ENCODE data around the gene CAMTA1. TPM values are rescaled to one million over a fixed set of nuclear protein-coding genes. Genes with fewer than 3 reads are reported as not detected.

CAMTA1 gene
- total RNA-seq, 5 donors from 2014 or later (not counting 1 experiment from before 2014, with no cell fraction given), result 29.7 to 37.4 (median 34.6) TPM

GRCh38 chr1:7438396-7438785 lies 653.1 kb downstream of the CAMTA1 start:
- Mint-ChIP-seq H3K27me3 (peaks cover 0 to 5% of the 10 kb centered on the region in 2 donors), H3K4me3 (no peak overlapping the region), H3K9me3 (peaks cover 0 to 3% (median 0%) of the 10 kb centered on the region in 3 donors), H3K27ac (no peak overlapping the region), H3K4me1 (no peaks in the 10 kb centered on the region), H3K36me3 (no peaks in the 10 kb centered on the region)
- ATAC-seq (replicated peaks in 1 of 4) (no peak), DNase-seq (no peak)
- POLR2A ChIA-PET, result no interaction called here
- CTCF ChIA-PET, result no interaction called here
- Histone ChIP-seq H3K27ac (ENCODE audit: low read length) (no peak overlapping the region), H3K36me3 (ENCODE audit: control insufficient read depth in 2 of 2, extremely low read depth in 1 of 2, insufficient read depth in 1 of 2, low read length in 1 of 2) (no peaks in the 10 kb centered on the region), H3K4me1 (ENCODE audit: control insufficient read depth in 1 of 2, extremely low read depth in 1 of 2, insufficient read depth in 2 of 2, low read length in 2 of 2) (no peaks in the 10 kb centered on the region), H3K27me3 (replicated peaks in 1 of 2; ENCODE audit: control insufficient read depth in 2 of 2, extremely low read depth in 1 of 2, insufficient read depth in 2 of 2, low read length in 1 of 2) (peaks cover 0 to 15% of the 10 kb centered on the region in 2 experiments), H3K4me3 (ENCODE audit: control insufficient read depth in 1 of 2, extremely low read depth in 1 of 2, low read length in 1 of 2) (no peak overlapping the region), H3K9me3 (no peaks in the 10 kb centered on the region)
- 70% methylated on average over 6 of the region's 7 CpGs for WGBS (ENCODE audit: insufficient coverage)

- no peak for ATAC-seq (replicated peaks in 1 of 4)
- no peaks in the 10 kb centered on the region for H3K36me3 Mint-ChIP-seq
- 83% methylated on average over 16 of the region's 22 CpGs for WGBS (ENCODE audit: insufficient coverage)
These were observed 653.8 kb downstream of the CAMTA1 start for GRCh38 chr1:7438921-7439655.

GRCh38 chr1:7440154-7440553 lies 654.9 kb downstream of the CAMTA1 start:
- Histone ChIP-seq H3K36me3 (ENCODE audit: control insufficient read depth in 2 of 2, extremely low read depth in 1 of 2, insufficient read depth in 1 of 2, low read length in 1 of 2) (no peaks in the 10 kb centered on the region), H3K27ac (ENCODE audit: low read length) (no peak overlapping the region), H3K9me3 (no peaks in the 10 kb centered on the region), H3K4me1 (ENCODE audit: control insufficient read depth in 1 of 2, extremely low read depth in 1 of 2, insufficient read depth in 2 of 2, low read length in 2 of 2) (no peaks in the 10 kb centered on the region), H3K27me3 (replicated peaks in 1 of 2; ENCODE audit: control insufficient read depth in 2 of 2, extremely low read depth in 1 of 2, insufficient read depth in 2 of 2, low read length in 1 of 2) (peaks cover 0 to 14% of the 10 kb centered on the region in 2 experiments), H3K4me3 (ENCODE audit: control insufficient read depth in 1 of 2, extremely low read depth in 1 of 2, low read length in 1 of 2) (no peak overlapping the region)
- ChIA-PET POLR2A (no interaction called here), CTCF (no interaction called here)
- no peaks in the 10 kb centered on the region for H3K9me3 Mint-ChIP-seq
- no peak for ATAC-seq (replicated peaks in 1 of 4)
- H3K27me3 Mint-ChIP-seq, result peaks cover 0 to 2% of the 10 kb centered on the region in 2 donors
- 86% methylated on average over 11 of the region's 13 CpGs for WGBS (ENCODE audit: insufficient coverage)
- no peak overlapping the region for H3K4me3 Mint-ChIP-seq
- DNase-seq, result no peak
- H3K27ac Mint-ChIP-seq, result no peak overlapping the region
- H3K36me3 Mint-ChIP-seq, result no peaks in the 10 kb centered on the region
- no peaks in the 10 kb centered on the region for H3K4me1 Mint-ChIP-seq

More at GRCh38 chr1:7438921-7439655, 653.8 kb downstream of the CAMTA1 start:
- no peak overlapping the region for H3K27ac Mint-ChIP-seq
- H3K27me3 ChIP-seq (replicated peaks in 1 of 2; ENCODE audit: control insufficient read depth in 2 of 2, extremely low read depth in 1 of 2, insufficient read depth in 2 of 2, low read length in 1 of 2), result peaks cover 0 to 13% of the 10 kb centered on the region in 2 experiments
- DNase-seq, result no peak
- peaks cover 0 to 3% of the 10 kb centered on the region in 2 donors for H3K27me3 Mint-ChIP-seq
- CTCF ChIA-PET, result no interaction called here
- no peaks in the 10 kb centered on the region for H3K9me3 ChIP-seq
- H3K4me1 ChIP-seq (ENCODE audit: control insufficient read depth in 1 of 2, extremely low read depth in 1 of 2, insufficient read depth in 2 of 2, low read length in 2 of 2), result no peaks in the 10 kb centered on the region
- no peaks in the 10 kb centered on the region for H3K4me1 Mint-ChIP-seq
- H3K9me3 Mint-ChIP-seq, result peaks cover 0 to 3% (median 0%) of the 10 kb centered on the region in 3 donors
- POLR2A ChIA-PET, result no interaction called here
- H3K36me3 ChIP-seq (ENCODE audit: control insufficient read depth in 2 of 2, extremely low read depth in 1 of 2, insufficient read depth in 1 of 2, low read length in 1 of 2), result no peaks in the 10 kb centered on the region
- no peak overlapping the region for H3K4me3 ChIP-seq (ENCODE audit: control insufficient read depth in 1 of 2, extremely low read depth in 1 of 2, low read length in 1 of 2)
- H3K27ac ChIP-seq (ENCODE audit: low read length), result no peak overlapping the region
- no peak overlapping the region for H3K4me3 Mint-ChIP-seq

- ChIA-PET CTCF (no interaction called here), POLR2A (no interaction called here)
- H3K36me3 ChIP-seq (ENCODE audit: control insufficient read depth in 2 of 2, extremely low read depth in 1 of 2, insufficient read depth in 1 of 2, low read length in 1 of 2), result no peaks in the 10 kb centered on the region
- no peak for DNase-seq
- no peaks in the 10 kb centered on the region for H3K9me3 ChIP-seq
- H3K4me3 ChIP-seq (ENCODE audit: control insufficient read depth in 1 of 2, extremely low read depth in 1 of 2, low read length in 1 of 2), result no peak overlapping the region
- no peak overlapping the region for H3K27ac ChIP-seq (ENCODE audit: low read length)
- Mint-ChIP-seq H3K27ac (no peak overlapping the region), H3K9me3 (no peaks in the 10 kb centered on the region), H3K4me3 (no peak overlapping the region), H3K36me3 (no peaks in the 10 kb centered on the region), H3K27me3 (peaks cover 0 to 3% of the 10 kb centered on the region in 2 donors), H3K4me1 (no peaks in the 10 kb centered on the region)
- WGBS (ENCODE audit: insufficient coverage), result 81% methylated on average over 14 of the region's 16 CpGs
- H3K27me3 ChIP-seq (replicated peaks in 1 of 2; ENCODE audit: control insufficient read depth in 2 of 2, extremely low read depth in 1 of 2, insufficient read depth in 2 of 2, low read length in 1 of 2), result peaks cover 0 to 8% of the 10 kb centered on the region in 2 experiments
- H3K4me1 ChIP-seq (ENCODE audit: control insufficient read depth in 1 of 2, extremely low read depth in 1 of 2, insufficient read depth in 2 of 2, low read length in 2 of 2), result no peaks in the 10 kb centered on the region
- no peak for ATAC-seq (replicated peaks in 1 of 4)
These were observed 656.0 kb downstream of the CAMTA1 start for GRCh38 chr1:7441143-7441841.

GRCh38 chr1:7442036-7442435 lies 656.8 kb downstream of the CAMTA1 start:
- CTCF ChIA-PET, result no interaction called here

GRCh38 chr1:7442918-7443317 lies 657.7 kb downstream of the CAMTA1 start:
- no peaks in the 10 kb centered on the region for H3K9me3 ChIP-seq
- H3K4me3 ChIP-seq (ENCODE audit: control insufficient read depth in 1 of 2, extremely low read depth in 1 of 2, low read length in 1 of 2), result no peak overlapping the region
- H3K36me3 Mint-ChIP-seq, result no peaks in the 10 kb centered on the region
- H3K27ac Mint-ChIP-seq, result no peak overlapping the region
- ATAC-seq (replicated peaks in 1 of 4) (no peak), DNase-seq (no peak)
- no peak overlapping the region for H3K4me3 Mint-ChIP-seq
- no peaks in the 10 kb centered on the region for H3K4me1 Mint-ChIP-seq
- no peaks in the 10 kb centered on the region for H3K4me1 ChIP-seq (ENCODE audit: control insufficient read depth in 1 of 2, extremely low read depth in 1 of 2, insufficient read depth in 2 of 2, low read length in 2 of 2)
- WGBS (ENCODE audit: insufficient coverage), result 83% methylated on average over 4 of the region's 6 CpGs
- H3K27ac ChIP-seq (ENCODE audit: low read length), result no peak overlapping the region
- POLR2A ChIA-PET, result no interaction called here
- H3K27me3 ChIP-seq (replicated peaks in 1 of 2; ENCODE audit: control insufficient read depth in 2 of 2, extremely low read depth in 1 of 2, insufficient read depth in 2 of 2, low read length in 1 of 2), result peaks cover 0 to 7% of the 10 kb centered on the region in 2 experiments
- peaks cover 0 to 3% of the 10 kb centered on the region in 2 donors for H3K27me3 Mint-ChIP-seq
- CTCF ChIA-PET, result no interaction called here
- H3K36me3 ChIP-seq (ENCODE audit: control insufficient read depth in 2 of 2, extremely low read depth in 1 of 2, insufficient read depth in 1 of 2, low read length in 1 of 2), result no peaks in the 10 kb centered on the region
- no peaks in the 10 kb centered on the region for H3K9me3 Mint-ChIP-seq

More at GRCh38 chr1:7442036-7442435, 656.8 kb downstream of the CAMTA1 start:
- H3K4me1 ChIP-seq (ENCODE audit: control insufficient read depth in 1 of 2, extremely low read depth in 1 of 2, insufficient read depth in 2 of 2, low read length in 2 of 2), result no peaks in the 10 kb centered on the region
- peaks cover 0 to 8% of the 10 kb centered on the region in 2 experiments for H3K27me3 ChIP-seq (replicated peaks in 1 of 2; ENCODE audit: control insufficient read depth in 2 of 2, extremely low read depth in 1 of 2, insufficient read depth in 2 of 2, low read length in 1 of 2)
- ATAC-seq (replicated peaks in 1 of 4) (no peak), DNase-seq (no peak)
- H3K4me1 Mint-ChIP-seq, result no peaks in the 10 kb centered on the region
- WGBS (ENCODE audit: insufficient coverage), result 91% methylated on average over 8 of the region's 9 CpGs
- H3K27me3 Mint-ChIP-seq, result peaks cover 0 to 3% of the 10 kb centered on the region in 2 donors
- no peak overlapping the region for H3K27ac ChIP-seq (ENCODE audit: low read length)
- H3K4me3 ChIP-seq (ENCODE audit: control insufficient read depth in 1 of 2, extremely low read depth in 1 of 2, low read length in 1 of 2), result no peak overlapping the region
- no peaks in the 10 kb centered on the region for H3K36me3 ChIP-seq (ENCODE audit: control insufficient read depth in 2 of 2, extremely low read depth in 1 of 2, insufficient read depth in 1 of 2, low read length in 1 of 2)
- H3K27ac Mint-ChIP-seq, result no peak overlapping the region
- no peaks in the 10 kb centered on the region for H3K9me3 Mint-ChIP-seq
- POLR2A ChIA-PET, result no interaction called here
- no peaks in the 10 kb centered on the region for H3K9me3 ChIP-seq
- no peak overlapping the region for H3K4me3 Mint-ChIP-seq
- H3K36me3 Mint-ChIP-seq, result no peaks in the 10 kb centered on the region

All from T-cell (primary cell).